Measurements from ENCODE around the gene TRPV2.
A peak's percentile ranks its signal among the peaks of the same experiment; 100 is the strongest.

Gene TRPV2

DNA sequence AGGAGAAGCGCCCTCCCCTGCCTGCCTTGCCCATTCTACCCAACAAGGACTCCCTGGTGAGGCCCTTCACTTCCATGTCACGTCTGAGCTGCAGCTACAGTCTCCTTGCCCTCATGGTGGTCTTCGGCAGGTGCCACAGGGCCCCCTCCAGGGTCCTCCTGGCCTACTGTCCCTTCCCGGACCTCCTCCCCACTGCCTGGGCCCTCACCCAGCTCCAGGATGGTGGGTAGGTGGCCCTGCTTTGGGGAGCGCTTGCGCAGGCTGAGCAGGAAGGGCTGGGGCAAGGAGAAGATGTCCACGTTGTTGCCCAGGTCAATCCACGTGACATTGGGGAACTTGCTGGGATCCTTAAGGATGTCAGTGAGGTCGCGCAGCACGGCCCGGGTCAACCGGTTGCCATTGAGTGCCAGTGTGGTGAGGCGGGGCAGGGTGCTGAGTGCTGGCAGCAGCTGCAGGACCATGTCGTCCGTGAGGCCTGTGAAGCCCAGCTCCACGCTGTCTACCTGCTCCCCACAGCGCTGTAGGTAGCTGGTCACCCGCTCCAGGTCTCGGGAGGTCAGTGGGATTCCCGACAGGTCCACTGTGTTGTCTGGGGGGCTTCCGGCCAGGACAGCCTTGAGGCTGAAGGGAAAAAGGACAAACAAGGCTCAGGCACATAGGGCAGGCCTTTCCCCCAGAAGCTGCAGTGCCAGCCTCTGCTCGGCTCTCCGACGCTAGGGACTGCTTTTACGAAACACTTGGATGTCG is 28.3 kb downstream of the TRPV2 start:
- H3K36me3 ChIP-seq (ENCODE audit: insufficient read depth, low read length), result peaks cover 92% of the 10 kb centered on the region
- DNase-seq (no peak), ATAC-seq (ENCODE audit: insufficient read depth, low read depth) (peak; percentile 9; the same call in 1 of the 3 replicates)
- no peaks in the 10 kb centered on the region for H3K9me3 ChIP-seq (ENCODE audit: insufficient read depth, low read length, severe bottlenecking)
- no peak overlapping the region for H2AFZ ChIP-seq (ENCODE audit: low read depth, low read length)
- H4K20me1 ChIP-seq (ENCODE audit: insufficient read depth, low read length), result peaks cover 79% of the 10 kb centered on the region
- H3K9ac ChIP-seq (ENCODE audit: low read depth, low read length), result no peak overlapping the region
- TF ChIP-seq EZH2 (IDR thresholded peaks at IDR 0.05; ENCODE audit: borderline replicate concordance, low read depth, low read length, severe bottlenecking) (no peak), CTCF (IDR thresholded peaks at IDR 0.05; ENCODE audit: borderline replicate concordance, extremely low read depth, low read length, poor library complexity, severe bottlenecking) (no peak)
- peaks cover 64% of the 10 kb centered on the region for H3K79me2 ChIP-seq (ENCODE audit: insufficient read depth, low read length)
- H3K27me3 ChIP-seq (ENCODE audit: insufficient read depth, low read length, poor library complexity), result no peaks in the 10 kb centered on the region
- no peak overlapping the region for H3K27ac ChIP-seq (ENCODE audit: low read length)
- peak overlapping the region; percentile 12; the same call in 1 of the 2 replicates for H3K4me2 ChIP-seq (ENCODE audit: insufficient read depth, low read length)
- peaks cover 39% of the 10 kb centered on the region for H3K4me1 ChIP-seq (ENCODE audit: insufficient read depth, low read length)
- no peak overlapping the region for H3K4me3 ChIP-seq (ENCODE audit: low read depth in 1 of 2, low read length in 2 of 2)

DNA sequence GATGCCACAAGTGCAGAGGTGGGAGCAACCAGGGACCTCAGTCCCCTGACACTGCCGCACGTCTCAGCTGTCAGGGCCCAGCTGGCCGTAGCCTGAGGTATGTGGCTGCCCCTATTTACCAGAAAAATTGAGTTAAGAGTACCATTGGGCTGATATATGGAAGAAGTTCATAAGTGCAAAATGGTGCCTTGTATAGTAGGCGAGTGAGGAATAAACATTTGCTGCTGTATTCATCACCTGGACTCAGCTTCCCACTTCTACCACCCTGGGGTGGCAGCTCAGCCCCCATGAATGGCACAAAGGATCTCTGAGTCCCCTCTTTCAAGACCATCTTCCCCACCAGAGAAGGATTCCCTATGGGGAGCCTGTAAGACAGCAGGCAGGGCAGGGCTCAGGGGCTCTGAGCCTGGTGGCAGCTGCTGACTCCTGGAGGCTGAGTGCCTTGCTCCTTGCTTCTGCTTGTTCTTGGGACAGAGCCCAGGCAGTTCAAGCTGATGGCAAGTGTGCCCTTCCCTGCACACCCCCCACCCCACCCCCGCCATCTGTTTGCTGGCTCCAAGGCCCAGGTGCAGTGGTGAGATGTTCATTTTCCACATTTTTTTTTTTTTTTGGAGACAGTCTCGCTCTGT is 29.0 kb downstream of the TRPV2 start:
- no peak overlapping the region for H3K4me2 ChIP-seq (ENCODE audit: insufficient read depth, low read length)
- peaks cover 94% of the 10 kb centered on the region for H3K36me3 ChIP-seq (ENCODE audit: insufficient read depth, low read length)
- no peak for TF ChIP-seq EZH2 (IDR thresholded peaks at IDR 0.05; ENCODE audit: borderline replicate concordance, low read depth, low read length, severe bottlenecking)
- TF ChIP-seq CTCF (IDR thresholded peaks at IDR 0.05; ENCODE audit: borderline replicate concordance, extremely low read depth, low read length, poor library complexity, severe bottlenecking), result no peak
- H3K27me3 ChIP-seq (ENCODE audit: insufficient read depth, low read length, poor library complexity), result no peaks in the 10 kb centered on the region
- no peak overlapping the region for H3K27ac ChIP-seq (ENCODE audit: low read length)
- peak; percentile 31 for DNase-seq
- no peaks in the 10 kb centered on the region for H3K9me3 ChIP-seq (ENCODE audit: insufficient read depth, low read length, severe bottlenecking)
- no peak overlapping the region for H3K9ac ChIP-seq (ENCODE audit: low read depth, low read length)
- H3K4me1 ChIP-seq (ENCODE audit: insufficient read depth, low read length), result peaks cover 39% of the 10 kb centered on the region
- H3K79me2 ChIP-seq (ENCODE audit: insufficient read depth, low read length), result peaks cover 58% of the 10 kb centered on the region
- peaks cover 81% of the 10 kb centered on the region for H4K20me1 ChIP-seq (ENCODE audit: insufficient read depth, low read length)
- peak; percentile 21 for ATAC-seq (ENCODE audit: insufficient read depth, low read depth)
- no peak overlapping the region for H3K4me3 ChIP-seq (ENCODE audit: low read depth in 1 of 2, low read length in 2 of 2)
- H2AFZ ChIP-seq (ENCODE audit: low read depth, low read length), result no peak overlapping the region

DNA sequence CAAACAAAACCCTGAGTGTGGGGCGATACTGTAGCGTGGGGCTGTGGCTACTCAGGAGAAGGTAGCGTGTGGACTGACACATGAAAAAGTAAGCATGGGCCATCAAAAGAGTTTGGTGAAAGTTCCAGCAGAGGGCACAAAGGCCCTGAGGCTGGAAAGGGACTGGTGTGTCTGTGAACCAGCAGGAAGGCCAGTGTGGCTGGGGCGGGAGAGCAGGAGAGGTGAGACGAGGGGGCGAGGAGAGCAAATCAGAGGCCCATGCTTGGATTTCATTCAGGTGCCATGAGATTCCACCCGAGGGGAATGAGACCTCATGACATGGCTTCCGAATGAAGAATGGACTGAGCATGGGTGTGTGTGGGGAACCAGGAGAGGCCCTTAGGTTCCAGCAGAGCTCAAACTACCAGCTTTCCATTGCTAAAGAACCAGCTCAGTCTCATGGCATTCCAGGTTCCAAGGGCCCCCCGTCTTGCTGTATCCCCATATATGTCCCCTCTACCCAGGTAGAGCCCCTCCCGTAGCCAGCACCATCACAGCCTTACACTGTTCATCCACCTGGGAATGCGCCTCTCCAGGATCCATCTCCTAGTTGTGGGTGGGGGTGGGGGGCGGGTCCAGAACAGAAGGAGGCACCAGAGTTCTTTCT is 31.1 kb downstream of the TRPV2 start:
- no peak overlapping the region for H3K9ac ChIP-seq (ENCODE audit: low read depth, low read length)
- no peaks in the 10 kb centered on the region for H3K9me3 ChIP-seq (ENCODE audit: insufficient read depth, low read length, severe bottlenecking)
- peaks cover 20% of the 10 kb centered on the region for H3K4me1 ChIP-seq (ENCODE audit: insufficient read depth, low read length)
- H3K27ac ChIP-seq (ENCODE audit: low read length), result no peak overlapping the region
- ATAC-seq (ENCODE audit: insufficient read depth, low read depth), result no peak
- H4K20me1 ChIP-seq (ENCODE audit: insufficient read depth, low read length), result peaks cover 78% of the 10 kb centered on the region
- H3K79me2 ChIP-seq (ENCODE audit: insufficient read depth, low read length), result peaks cover 37% of the 10 kb centered on the region
- no peak overlapping the region for H2AFZ ChIP-seq (ENCODE audit: low read depth, low read length)
- no peaks in the 10 kb centered on the region for H3K27me3 ChIP-seq (ENCODE audit: insufficient read depth, low read length, poor library complexity)
- H3K36me3 ChIP-seq (ENCODE audit: insufficient read depth, low read length), result peaks cover 84% of the 10 kb centered on the region
- TF ChIP-seq CTCF (IDR thresholded peaks at IDR 0.05; ENCODE audit: borderline replicate concordance, extremely low read depth, low read length, poor library complexity, severe bottlenecking) (no peak), EZH2 (IDR thresholded peaks at IDR 0.05; ENCODE audit: borderline replicate concordance, low read depth, low read length, severe bottlenecking) (no peak)
- no peak for DNase-seq
- H3K4me3 ChIP-seq (ENCODE audit: low read depth in 1 of 2, low read length in 2 of 2), result no peak overlapping the region
- no peak overlapping the region for H3K4me2 ChIP-seq (ENCODE audit: insufficient read depth, low read length)
